GM12865 (cell line): Measurements from ENCODE around the gene SNX27.

Experiments
- DNase-seq: peaks from one replicate; pipeline ENCODE4 v3.0.0; 2010; ENCODE audit warnings: low read depth
- H3K4me3 ChIP-seq: 2 replicates; pipeline ENCODE4 v1.5.1; 2011; ENCODE audit warnings: mild to moderate bottlenecking, low read depth, low read length, control low read depth
- CTCF ChIP-seq: IDR thresholded peaks from 2 replicates; pipeline ENCODE4 v1.5.1; 2011; ENCODE audit warnings: low read length, control low read depth, low read depth, inconsistent platforms; ENCODE audit not compliant: insufficient read depth; ENCODE audit errors: missing control alignments

Gene SNX27

GRCh38 chr1:151707541-151708065 lies 95.8 kb downstream of the SNX27 start:
- no peak for DNase-seq
- TF ChIP-seq CTCF, result no peak
- no peak overlapping the region for H3K4me3 ChIP-seq

GRCh38 chr1:151708891-151709290 lies 97.0 kb downstream of the SNX27 start:
- DNase-seq, result no peak
- no peak overlapping the region for H3K4me3 ChIP-seq
- TF ChIP-seq CTCF, result no peak

GRCh38 chr1:151710187-151710840 lies 98.5 kb downstream of the SNX27 start:
- H3K4me3 ChIP-seq, result no peak overlapping the region
- DNase-seq, result peak; percentile 54
- TF ChIP-seq CTCF, result no peak

GRCh38 chr1:151711044-151711800 lies 99.4 kb downstream of the SNX27 start:
- no peak overlapping the region for H3K4me3 ChIP-seq
- TF ChIP-seq CTCF, result no peak
- no peak for DNase-seq

DNA sequence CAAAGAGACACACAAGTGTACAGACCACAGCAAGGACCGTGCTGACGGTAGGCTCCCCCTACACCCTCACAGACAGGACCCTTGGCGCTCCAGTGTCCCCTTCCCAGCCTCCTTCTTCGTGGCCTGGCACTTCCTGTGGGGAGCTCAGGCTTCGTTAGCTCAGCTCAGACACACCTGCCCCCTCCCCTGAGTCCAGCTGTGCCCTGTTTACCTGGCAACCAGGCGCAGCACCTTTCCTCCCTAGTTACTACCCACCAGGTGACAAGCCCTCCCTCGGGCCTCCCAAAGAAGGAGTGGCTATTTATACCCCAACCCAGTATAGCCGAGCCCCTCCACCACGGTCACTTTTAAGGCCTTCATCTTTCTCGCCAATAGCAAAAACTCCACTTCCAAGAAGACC lies 100.1 kb downstream of the SNX27 start:
- H3K4me3 ChIP-seq, result no peak overlapping the region
- no peak for DNase-seq
- no peak for TF ChIP-seq CTCF

DNA sequence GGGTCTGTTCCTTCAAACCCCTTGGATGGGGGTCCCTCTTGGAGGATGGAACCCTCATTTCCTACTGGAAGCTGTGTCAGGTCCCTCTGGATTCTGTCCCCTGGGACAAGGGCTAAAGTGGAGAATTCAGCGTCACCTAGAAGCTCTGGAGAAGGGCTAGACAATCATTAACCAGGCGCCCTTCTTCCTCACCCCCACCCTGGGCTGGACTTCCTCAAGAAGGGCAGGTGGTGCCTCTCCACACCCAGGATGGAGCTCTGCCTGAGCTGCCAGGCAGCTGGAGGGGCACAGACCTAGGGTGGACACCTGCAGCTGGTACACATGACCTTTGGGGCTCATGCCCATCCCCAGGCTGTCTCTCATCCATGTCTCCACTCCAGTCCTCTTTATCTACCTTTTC lies 101.2 kb downstream of the SNX27 start:
- no peak overlapping the region for H3K4me3 ChIP-seq
- TF ChIP-seq CTCF, result no peak
- no peak for DNase-seq
